Fibroblast of the aortic adventitia (primary cell): ENCODE measurements around the gene SHB. TPM values are rescaled to one million over a fixed set of nuclear protein-coding genes. Genes with fewer than 3 reads are reported as not detected.

Source experiments
- DNase-seq: peaks from one replicate; pipeline ENCODE4 v3.0.0-alpha.2; 2010; ENCODE audit warnings: low read depth
- H3K4me3 ChIP-seq: 2 replicates; pipeline ENCODE4 v1.5.1; 2011; ENCODE audit warnings: low read depth, mild to moderate bottlenecking, control low read depth, low read length, moderate library complexity
- CTCF ChIP-seq: IDR thresholded peaks from 2 replicates; pipeline ENCODE4 v1.5.1; 2011; ENCODE audit warnings: mild to moderate bottlenecking, low read length, control low read depth, inconsistent platforms; ENCODE audit not compliant: insufficient read depth
- total RNA-seq: library from RNA; depleted of rRNA; stranded (reverse); fragments of >200 nt; gene quantifications from 2 replicates; pipeline ENCODE4 v1.2.3, GENCODE V29; 2012; ENCODE audit warnings: low replicate concordance

The SHB gene
- total RNA-seq, 1 donor: 26.5 TPM

DNA sequence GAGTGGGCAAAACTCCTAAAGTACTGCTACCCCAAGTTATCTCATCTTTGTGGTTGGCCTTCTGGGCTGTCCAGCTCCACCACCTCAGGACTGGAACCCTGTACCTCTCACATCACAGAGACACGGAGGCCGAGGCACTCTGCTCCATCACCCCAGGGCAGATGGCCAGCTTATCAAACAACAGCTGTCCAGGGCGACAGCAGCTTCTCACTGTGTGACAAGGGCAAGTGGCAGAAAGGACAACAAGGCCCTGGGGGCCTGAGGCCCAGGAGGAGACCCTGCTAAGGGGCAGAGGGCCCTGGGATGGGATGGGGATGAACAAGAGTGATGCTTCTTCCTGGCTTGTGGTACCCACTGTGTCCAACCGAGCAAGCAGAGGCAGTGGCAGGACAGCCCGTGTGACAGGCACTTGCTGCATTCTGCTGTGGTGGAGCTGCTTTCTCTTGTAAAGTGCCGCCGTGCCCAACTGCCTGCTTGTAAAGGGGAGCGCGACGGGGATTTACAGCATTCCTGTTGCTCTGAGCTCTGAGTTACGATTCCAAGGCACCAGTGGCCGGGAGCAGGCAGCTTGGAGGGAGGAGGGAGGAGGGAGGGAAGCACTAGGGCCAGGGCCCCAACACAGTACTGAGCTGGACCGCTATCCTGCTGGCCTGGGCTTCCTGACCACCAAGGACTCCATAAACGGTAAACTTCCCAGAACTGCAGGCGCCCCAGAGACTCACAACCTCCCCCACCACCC is 71.2 kb downstream of the SHB start:
- no peak overlapping the region for H3K4me3 ChIP-seq
- TF ChIP-seq CTCF: no peak
- no peak for DNase-seq

DNA sequence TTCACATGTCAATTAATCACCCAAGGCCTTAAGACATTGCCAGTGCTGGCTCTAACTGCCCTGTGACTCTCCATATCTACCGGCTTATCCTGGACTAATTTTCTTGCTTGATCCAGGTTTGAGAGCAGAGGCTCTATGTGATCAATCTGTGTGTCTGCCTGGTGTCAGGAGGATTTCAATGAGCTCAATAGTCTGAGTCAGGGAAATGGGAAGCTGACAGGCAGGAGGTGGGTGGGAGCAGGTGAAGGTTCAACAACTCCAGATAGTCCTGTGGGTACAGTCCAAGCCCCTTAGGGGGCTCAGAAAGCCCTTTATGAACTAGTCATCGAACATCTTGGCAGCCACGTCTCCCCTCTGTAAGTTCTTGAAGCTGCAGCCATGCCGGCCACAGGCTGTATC is 72.2 kb downstream of the SHB start:
- no peak for DNase-seq
- H3K4me3 ChIP-seq: no peak overlapping the region
- no peak for TF ChIP-seq CTCF

DNA sequence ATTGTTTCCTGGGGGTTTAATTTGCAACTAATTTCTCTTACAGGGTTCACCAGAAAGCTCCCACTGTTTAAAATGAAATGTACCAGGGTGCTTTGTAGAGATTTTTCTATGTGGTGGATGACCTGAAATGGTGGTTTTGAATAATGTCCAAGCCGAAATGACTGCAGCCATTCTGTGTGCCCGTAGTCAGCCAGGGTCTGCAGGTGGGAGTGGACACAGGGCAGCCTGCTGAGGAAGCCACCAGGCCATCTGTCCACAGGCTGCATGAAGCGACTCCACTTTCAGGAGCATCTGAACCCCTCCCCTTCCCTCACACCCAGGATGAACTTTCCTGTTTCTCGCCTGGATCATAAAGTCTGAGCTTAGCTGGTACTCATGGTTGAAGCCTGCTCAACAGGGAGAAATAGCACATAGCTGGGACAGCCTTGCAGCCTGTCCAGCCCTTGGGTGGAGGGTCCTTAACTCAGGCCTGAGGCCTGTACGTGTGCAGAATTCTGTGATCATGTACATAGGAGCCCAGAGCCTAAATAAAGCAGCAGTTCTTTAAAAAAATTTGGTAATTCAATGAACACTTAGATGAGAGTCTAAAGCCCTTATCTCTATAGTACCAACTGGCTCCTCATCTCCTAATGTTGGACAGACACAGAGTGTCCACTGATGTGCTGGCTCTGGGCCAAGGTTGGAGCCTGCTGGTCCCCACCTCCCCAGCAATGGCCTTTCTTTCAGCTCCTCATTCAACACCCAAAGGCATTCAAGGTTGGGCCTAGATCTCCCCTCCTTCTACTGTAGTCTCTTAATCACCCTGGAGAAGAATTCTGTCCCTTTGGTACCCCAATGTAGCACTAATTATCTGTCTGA is 72.8 kb downstream of the SHB start:
- DNase-seq: no peak
- no peak overlapping the region for H3K4me3 ChIP-seq
- no peak for TF ChIP-seq CTCF

DNA sequence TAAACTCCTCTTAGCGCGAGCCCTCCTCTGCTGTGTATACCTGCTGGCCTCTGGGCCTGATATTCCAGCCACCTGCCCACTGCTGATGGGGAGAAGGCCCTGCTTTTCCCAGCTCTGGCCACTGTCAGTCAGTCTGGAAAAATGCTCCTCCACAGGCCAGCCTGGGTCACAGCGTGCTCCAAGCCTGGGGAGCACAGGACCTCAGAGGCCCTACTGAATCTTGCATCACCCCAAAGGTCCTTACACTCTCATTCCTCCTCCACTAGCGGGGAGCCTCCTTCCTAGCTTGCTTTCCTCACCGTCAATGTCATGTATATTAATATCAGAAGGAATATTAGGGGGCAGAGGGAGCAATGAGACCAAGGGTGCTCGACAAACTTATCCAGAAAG is 73.7 kb downstream of the SHB start:
- H3K4me3 ChIP-seq: no peak overlapping the region
- TF ChIP-seq CTCF: no peak
- no peak for DNase-seq

DNA sequence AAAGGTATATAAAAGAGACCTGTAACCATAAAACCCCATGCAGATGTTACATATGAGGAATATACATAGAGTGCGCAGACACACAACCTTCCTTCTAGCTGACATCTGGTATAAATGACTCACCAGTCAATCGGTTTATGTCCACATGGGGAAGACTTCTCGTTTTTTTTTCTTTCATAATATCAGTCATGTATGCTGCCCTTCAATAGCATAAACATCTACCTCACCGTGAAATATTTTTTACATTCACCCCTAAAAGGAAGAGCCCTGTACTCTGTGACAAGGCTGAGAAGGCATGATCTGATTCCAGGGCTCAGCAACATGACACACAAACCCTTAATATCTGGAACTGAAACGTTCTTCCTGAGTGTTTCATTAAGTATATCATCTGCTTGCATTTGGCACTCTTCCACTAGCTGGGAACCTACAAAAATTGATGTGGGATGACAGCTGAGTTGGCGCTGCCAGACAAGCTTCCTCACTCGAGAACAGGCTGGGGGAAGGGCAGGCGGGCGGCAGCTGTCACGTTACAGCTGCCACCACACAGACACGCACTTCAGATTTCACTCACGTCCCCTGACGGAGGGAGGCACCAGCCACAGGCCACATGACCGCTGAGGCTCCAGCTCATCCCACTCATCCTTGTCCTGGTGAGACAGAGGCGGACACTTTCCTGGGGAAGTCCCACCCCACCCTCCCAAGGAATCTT is 74.2 kb downstream of the SHB start:
- no peak for TF ChIP-seq CTCF
- no peak overlapping the region for H3K4me3 ChIP-seq

DNA sequence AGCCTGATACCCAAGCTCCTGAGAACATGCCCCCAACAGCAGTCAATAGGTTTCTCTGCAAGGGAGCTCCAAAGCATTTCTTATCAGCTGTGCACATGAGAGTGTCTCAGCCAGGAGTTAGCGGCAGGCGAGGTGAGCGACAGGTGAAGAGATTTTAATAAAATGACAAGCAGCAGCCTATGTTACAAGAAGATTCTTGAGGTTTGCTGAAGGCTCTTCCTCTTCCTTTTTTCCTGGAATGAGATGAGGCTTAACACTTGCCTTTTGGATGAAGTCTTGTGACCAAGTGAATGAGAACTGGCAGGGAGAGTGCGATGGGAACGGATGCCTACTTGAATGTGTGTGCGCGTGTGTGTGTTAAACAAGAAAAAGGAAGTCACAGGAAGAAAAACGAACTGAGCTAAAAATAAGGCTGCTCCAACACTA is 76.1 kb downstream of the SHB start:
- no peak overlapping the region for H3K4me3 ChIP-seq
- no peak for TF ChIP-seq CTCF
- no peak for DNase-seq

More for the DNA sequence above, 74.2 kb downstream of the SHB start:
- DNase-seq: no peak
